ENCODE results near the gene KATNAL2. TPM values are rescaled to one million over a fixed set of nuclear protein-coding genes. Genes with fewer than 3 reads are reported as not detected.

Gene KATNAL2
- polyA plus RNA-seq, 1 of the 3 experiments (the other 2 are of a cell fraction) = 6.5 TPM

- H3K4me3 ChIP-seq (ENCODE audit: low read depth in 2 of 2, low read length in 1 of 2) = no peak overlapping the region
- H3K4me1 ChIP-seq (ENCODE audit: control insufficient read depth in 1 of 2, insufficient read depth in 2 of 2, low read depth in 1 of 2, low read length in 1 of 2) = no peaks in the 10 kb centered on the region
- DNase-seq = no peak
- no peaks in the 10 kb centered on the region for H3K27me3 ChIP-seq (ENCODE audit: insufficient read depth)
- no peak overlapping the region for H3K4me2 ChIP-seq
- WGBS (ENCODE audit: low lambda C conversion rate) = 92% methylated on average over 1 of the region's 1 CpG
- H3F3A ChIP-seq (replicated peaks; ENCODE audit: insufficient read depth) = no peaks in the 10 kb centered on the region
- H2AFZ ChIP-seq (ENCODE audit: low read depth) = no peak overlapping the region
- no peak for TF ChIP-seq CHD2 (IDR thresholded peaks at IDR 0.05; ENCODE audit: low read length, partially characterized antibody)
- TF ChIP-seq TCF12 (IDR thresholded peaks at IDR 0.05) = no peak
- no peak for TF ChIP-seq NRF1 (IDR thresholded peaks at IDR 0.05; ENCODE audit: low read depth, low read length)
- no peak for TF ChIP-seq REST (IDR thresholded peaks at IDR 0.05; ENCODE audit: low read depth, low read length)
- TF ChIP-seq ELF1 (IDR thresholded peaks at IDR 0.05) = no peak
- TF ChIP-seq ZBTB33 (IDR thresholded peaks at IDR 0.05; ENCODE audit: borderline replicate concordance, low read depth) = no peak
- no peak for TF ChIP-seq CTCF (IDR thresholded peaks at IDR 0.05)
- TF ChIP-seq MXI1 (IDR thresholded peaks at IDR 0.05; ENCODE audit: low read depth, low read length) = no peak
- no peak for TF ChIP-seq IRF3 (IDR thresholded peaks at IDR 0.05; ENCODE audit: low read depth, low read length)
- no peak for TF ChIP-seq FOXM1 (IDR thresholded peaks at IDR 0.05; ENCODE audit: low read depth)
- no peak for TF ChIP-seq TAF1 (IDR thresholded peaks at IDR 0.05; ENCODE audit: borderline replicate concordance, low read depth, low read length)
- TF ChIP-seq YY1 (IDR thresholded peaks at IDR 0.05; ENCODE audit: low read depth) = no peak
- no peak for TF ChIP-seq MEF2A (IDR thresholded peaks at IDR 0.05; ENCODE audit: borderline replicate concordance, low read depth)
- TF ChIP-seq EP300 (IDR thresholded peaks at IDR 0.05; ENCODE audit: borderline replicate concordance in 1 of 2, low read depth in 1 of 2, low read length in 1 of 2) = no peak
- ChIA-PET CTCF (no interaction called here), POLR2A (no interaction called here)
- H3K79me2 ChIP-seq (ENCODE audit: insufficient read depth) = peaks cover 50% of the 10 kb centered on the region
- H3K36me3 ChIP-seq (replicated peaks in 1 of 2; ENCODE audit: control insufficient read depth in 1 of 2, insufficient read depth in 2 of 2, low read length in 1 of 2) = peaks cover 15 to 40% of the 10 kb centered on the region in 2 experiments
- H3K9ac ChIP-seq = no peak overlapping the region
- H4K20me1 ChIP-seq (ENCODE audit: insufficient read depth) = no peaks in the 10 kb centered on the region
- H3K27ac ChIP-seq (ENCODE audit: low read depth in 2 of 2, low read length in 1 of 2) = no peak overlapping the region
- peaks cover 15% of the 10 kb centered on the region for H3K9me3 ChIP-seq
- H3K9me2 ChIP-seq = no peaks in the 10 kb centered on the region
Measured at GRCh38 chr18:46888965-46889364, 28.4 kb upstream of the KATNAL2 start.
